ENCODE data around the gene SLC38A2. TPM values are rescaled to one million over a fixed set of nuclear protein-coding genes. Genes with fewer than 3 reads are reported as not detected.

The SLC38A2 gene
- total and polyA plus RNA-seq, 2 donors (not counting 1 experiment from before 2014, with no cell fraction given) = 61.6 to 202 TPM

DNA sequence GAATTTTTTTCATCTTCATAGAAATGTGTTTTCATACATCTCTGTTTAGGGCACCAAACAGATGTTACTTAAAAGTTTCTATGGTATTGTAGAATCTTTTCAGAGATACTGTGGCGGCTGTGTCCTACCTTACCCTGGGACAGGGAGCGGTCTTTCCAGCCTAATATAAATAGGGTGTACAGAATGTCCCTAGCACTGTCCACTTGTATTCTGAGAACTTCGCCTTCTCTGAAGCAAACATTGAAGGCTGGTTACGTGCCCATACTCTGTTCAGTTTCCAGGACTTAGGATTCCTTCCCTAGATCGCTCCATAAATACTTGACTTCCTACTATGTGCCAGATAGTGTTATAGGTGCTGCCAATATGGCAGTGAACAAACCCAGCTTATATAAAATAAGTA, 24.3 kb upstream of the SLC38A2 start:
- CTCF ChIA-PET = interaction anchor here (1.1 kb wide), 2 partner anchors 63 to 261 kb away, joined by 3 read pairs; no protein-coding TSS in a partner anchor
- no peak overlapping the region for H3K4me3 ChIP-seq (ENCODE audit: control extremely low read depth in 1 of 5, extremely low read depth in 1 of 5, insufficient read depth in 1 of 5, low read depth in 2 of 5, low read length in 4 of 5)
- POLR2A ChIA-PET = no interaction called here
- intact Hi-C loops (cut with micrococcal nuclease) = no loop called here
- no peak overlapping the region for H2AFZ ChIP-seq (ENCODE audit: insufficient read depth, low read depth, low read length, poor library complexity, severe bottlenecking)
- H3K4me2 ChIP-seq (replicated peaks; ENCODE audit: low read depth, low read length, poor library complexity, severe bottlenecking) = no peak overlapping the region
- H3K9me3 ChIP-seq (ENCODE audit: control extremely low read depth in 1 of 3, control insufficient read depth in 2 of 3, insufficient read depth in 1 of 3, low read length in 2 of 3) = no peaks in the 10 kb centered on the region
- Mint-ChIP-seq H3K4me1 (peaks cover 34% of the 10 kb centered on the region), H3K9me3 (ENCODE audit: insufficient read depth) (peaks cover 3% of the 10 kb centered on the region), H3K4me3 (no peak overlapping the region), H3K27ac (no peak overlapping the region), H3K27me3 (no peaks in the 10 kb centered on the region)
- DNase-seq (no peak), ATAC-seq (ENCODE audit: low read depth) (no peak)
- H3K27ac ChIP-seq (ENCODE audit: low read length in 2 of 2) = no peak overlapping the region
- H3K79me2 ChIP-seq (ENCODE audit: control insufficient read depth, insufficient read depth, low read length) = peaks cover 7% of the 10 kb centered on the region
- peaks cover 0 to 5% of the 10 kb centered on the region in 2 donors for H3K4me1 ChIP-seq (ENCODE audit: control insufficient read depth in 2 of 2, insufficient read depth in 2 of 2, low read length in 2 of 2)
- TF ChIP-seq, protein P1, sequence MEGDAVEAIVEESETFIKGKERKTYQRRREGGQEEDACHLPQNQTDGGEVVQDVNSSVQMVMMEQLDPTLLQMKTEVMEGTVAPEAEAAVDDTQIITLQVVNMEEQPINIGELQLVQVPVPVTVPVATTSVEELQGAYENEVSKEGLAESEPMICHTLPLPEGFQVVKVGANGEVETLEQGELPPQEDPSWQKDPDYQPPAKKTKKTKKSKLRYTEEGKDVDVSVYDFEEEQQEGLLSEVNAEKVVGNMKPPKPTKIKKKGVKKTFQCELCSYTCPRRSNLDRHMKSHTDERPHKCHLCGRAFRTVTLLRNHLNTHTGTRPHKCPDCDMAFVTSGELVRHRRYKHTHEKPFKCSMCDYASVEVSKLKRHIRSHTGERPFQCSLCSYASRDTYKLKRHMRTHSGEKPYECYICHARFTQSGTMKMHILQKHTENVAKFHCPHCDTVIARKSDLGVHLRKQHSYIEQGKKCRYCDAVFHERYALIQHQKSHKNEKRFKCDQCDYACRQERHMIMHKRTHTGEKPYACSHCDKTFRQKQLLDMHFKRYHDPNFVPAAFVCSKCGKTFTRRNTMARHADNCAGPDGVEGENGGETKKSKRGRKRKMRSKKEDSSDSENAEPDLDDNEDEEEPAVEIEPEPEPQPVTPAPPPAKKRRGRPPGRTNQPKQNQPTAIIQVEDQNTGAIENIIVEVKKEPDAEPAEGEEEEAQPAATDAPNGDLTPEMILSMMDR (IDR thresholded peaks at IDR 0.05) = no peak
- TF ChIP-seq EZH2 (IDR thresholded peaks at IDR 0.05; ENCODE audit: borderline replicate concordance, insufficient read depth, low read depth, low read length, poor library complexity, severe bottlenecking) = no peak
- no peaks in the 10 kb centered on the region for H3K27me3 ChIP-seq (replicated peaks in 1 of 4; ENCODE audit: control extremely low read depth in 1 of 4, control insufficient read depth in 3 of 4, insufficient read depth in 4 of 4, low read length in 3 of 4)
- WGBS (ENCODE audit: insufficient coverage) = 100% methylated on average over 2 of the region's 5 CpGs
- no peaks in the 10 kb centered on the region for H4K20me1 ChIP-seq (ENCODE audit: control insufficient read depth, insufficient read depth, low read length, poor library complexity, severe bottlenecking)
- no peak overlapping the region for H3K9ac ChIP-seq (ENCODE audit: low read length)
- H3K36me3 ChIP-seq (replicated peaks in 1 of 2; ENCODE audit: control extremely low read depth in 1 of 2, control insufficient read depth in 1 of 2, extremely low read depth in 1 of 2, insufficient read depth in 2 of 2, low read length in 1 of 2) = peaks cover 8 to 22% of the 10 kb centered on the region in 2 experiments

DNA sequence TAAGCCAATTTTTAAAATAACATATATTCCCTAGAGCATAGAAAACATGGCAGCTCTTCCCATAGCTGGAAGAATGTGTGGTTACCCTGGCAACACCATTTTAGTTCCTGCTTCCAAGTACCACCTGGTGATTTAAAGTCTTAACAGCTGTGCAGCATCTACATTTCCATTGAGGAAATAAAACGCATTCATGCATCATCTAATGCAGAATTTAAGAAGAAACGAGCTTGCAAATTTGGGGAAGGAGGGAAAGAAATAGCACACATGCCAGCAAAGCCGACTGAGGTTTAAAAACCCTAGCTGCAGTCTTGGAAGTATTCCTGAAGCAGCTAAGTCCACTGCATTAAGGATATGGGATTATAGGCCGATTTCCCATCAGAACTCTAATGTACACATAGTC, 22.8 kb upstream of the SLC38A2 start:
- CTCF ChIA-PET = interaction anchor here (0.9 kb wide), 1 partner anchor 266 kb away, joined by 3 read pairs; no protein-coding TSS in a partner anchor
- no peak for TF ChIP-seq EZH2 (IDR thresholded peaks at IDR 0.05; ENCODE audit: borderline replicate concordance, insufficient read depth, low read depth, low read length, poor library complexity, severe bottlenecking)
- TF ChIP-seq, protein P1 (IDR thresholded peaks at IDR 0.05) = no peak
- peaks cover 17% of the 10 kb centered on the region for H3K79me2 ChIP-seq (ENCODE audit: control insufficient read depth, insufficient read depth, low read length)

More for the DNA sequence above, 22.8 kb upstream of the SLC38A2 start:
- Histone ChIP-seq H3K4me2 (replicated peaks; ENCODE audit: low read depth, low read length, poor library complexity, severe bottlenecking) (no peak overlapping the region), H3K36me3 (replicated peaks in 1 of 2; ENCODE audit: control extremely low read depth in 1 of 2, control insufficient read depth in 1 of 2, extremely low read depth in 1 of 2, insufficient read depth in 2 of 2, low read length in 1 of 2) (peaks cover 8 to 22% of the 10 kb centered on the region in 2 experiments), H3K4me3 (ENCODE audit: control extremely low read depth in 1 of 5, extremely low read depth in 1 of 5, insufficient read depth in 1 of 5, low read depth in 2 of 5, low read length in 4 of 5) (no peak overlapping the region), H3K9ac (ENCODE audit: low read length) (no peak overlapping the region), H4K20me1 (ENCODE audit: control insufficient read depth, insufficient read depth, low read length, poor library complexity, severe bottlenecking) (no peaks in the 10 kb centered on the region), H3K9me3 (ENCODE audit: control extremely low read depth in 1 of 3, control insufficient read depth in 2 of 3, insufficient read depth in 1 of 3, low read length in 2 of 3) (no peaks in the 10 kb centered on the region), H3K27ac (ENCODE audit: low read length in 2 of 2) (no peak overlapping the region), H2AFZ (ENCODE audit: insufficient read depth, low read depth, low read length, poor library complexity, severe bottlenecking) (no peak overlapping the region), H3K4me1 (ENCODE audit: control insufficient read depth in 2 of 2, insufficient read depth in 2 of 2, low read length in 2 of 2) (peaks cover 12% of the 10 kb centered on the region in 2 donors), H3K27me3 (replicated peaks in 1 of 4; ENCODE audit: control extremely low read depth in 1 of 4, control insufficient read depth in 3 of 4, insufficient read depth in 4 of 4, low read length in 3 of 4) (no peaks in the 10 kb centered on the region)
- intact Hi-C loops (cut with micrococcal nuclease) = no loop called here
- WGBS (ENCODE audit: insufficient coverage) = 93% methylated on average over 2 of the region's 4 CpGs
- no peak for ATAC-seq (ENCODE audit: low read depth)
- Mint-ChIP-seq H3K9me3 (ENCODE audit: insufficient read depth) (peaks cover 3% of the 10 kb centered on the region), H3K27me3 (no peaks in the 10 kb centered on the region), H3K4me3 (no peak overlapping the region), H3K4me1 (peaks cover 34% of the 10 kb centered on the region), H3K27ac (no peak overlapping the region)
- POLR2A ChIA-PET = interaction anchor here (0.6 kb wide), 1 partner anchor 11 kb away, joined by 3 read pairs; no protein-coding TSS in a partner anchor
- DNase-seq = no peak
